ENCODE results near the gene TMCC1. TPM values are rescaled to one million over a fixed set of nuclear protein-coding genes. Genes with fewer than 3 reads are reported as not detected.

Gene TMCC1
- total and polyA plus RNA-seq, 2 experiments from 2014 or later, result 12.3 to 26.9 TPM

GRCh38 chr3:129632556-129632955 is 261.0 kb downstream of the TMCC1 start:
- TF ChIP-seq CTCF (IDR thresholded peaks at IDR 0.05; ENCODE audit: low read depth, low read length), result no peak
- Histone ChIP-seq H3K27ac (no peak overlapping the region), H3K4me3 (no peak overlapping the region), H3K27me3 (no peaks in the 10 kb centered on the region), H3K4me1 (ENCODE audit: low read depth) (peaks cover 4% of the 10 kb centered on the region), H3K36me3 (no peaks in the 10 kb centered on the region), H3K9me3 (ENCODE audit: low read depth) (no peaks in the 10 kb centered on the region)
- no peak for DNase-seq (ENCODE audit: low read depth in 1 of 2, low spot score in 1 of 2)

- no peak for TF ChIP-seq CTCF (IDR thresholded peaks at IDR 0.05; ENCODE audit: low read depth, low read length)
- Histone ChIP-seq H3K36me3 (no peaks in the 10 kb centered on the region), H3K9me3 (ENCODE audit: low read depth) (no peaks in the 10 kb centered on the region), H3K27me3 (no peaks in the 10 kb centered on the region), H3K27ac (no peak overlapping the region), H3K4me1 (ENCODE audit: low read depth) (peaks cover 4% of the 10 kb centered on the region), H3K4me3 (no peak overlapping the region)
- no peak for DNase-seq (ENCODE audit: low read depth in 1 of 2, low spot score in 1 of 2)
Measured at GRCh38 chr3:129632056-129632455, 261.5 kb downstream of the TMCC1 start.

- no peak overlapping the region for H3K4me3 ChIP-seq
- no peak for DNase-seq (ENCODE audit: low read depth in 1 of 2, low spot score in 1 of 2)
- H3K27me3 ChIP-seq, result no peaks in the 10 kb centered on the region
- TF ChIP-seq CTCF (IDR thresholded peaks at IDR 0.05; ENCODE audit: low read depth, low read length), result no peak
- no peaks in the 10 kb centered on the region for H3K36me3 ChIP-seq
- no peaks in the 10 kb centered on the region for H3K9me3 ChIP-seq (ENCODE audit: low read depth)
- H3K27ac ChIP-seq, result no peak overlapping the region
- peaks cover 8% of the 10 kb centered on the region for H3K4me1 ChIP-seq (ENCODE audit: low read depth)
Measured at GRCh38 chr3:129629011-129629410, 264.5 kb downstream of the TMCC1 start.

- H3K4me1 ChIP-seq (ENCODE audit: low read depth), result peaks cover 8% of the 10 kb centered on the region
- DNase-seq (ENCODE audit: low read depth in 1 of 2, low spot score in 1 of 2), result peak in 1 of 2 donors; percentile 81
- TF ChIP-seq CTCF (IDR thresholded peaks at IDR 0.05; ENCODE audit: low read depth, low read length), result no peak
- no peak overlapping the region for H3K27ac ChIP-seq
- no peaks in the 10 kb centered on the region for H3K9me3 ChIP-seq (ENCODE audit: low read depth)
- H3K27me3 ChIP-seq, result no peaks in the 10 kb centered on the region
- H3K36me3 ChIP-seq, result no peaks in the 10 kb centered on the region
- H3K4me3 ChIP-seq, result peak overlapping the region; percentile 37
Measured at GRCh38 chr3:129628169-129628522, 265.4 kb downstream of the TMCC1 start.

- H3K27me3 ChIP-seq, result no peaks in the 10 kb centered on the region
- H3K4me3 ChIP-seq, result peak overlapping the region; percentile 37
- H3K27ac ChIP-seq, result peak overlapping the region; percentile 57
- DNase-seq (ENCODE audit: low read depth in 1 of 2, low spot score in 1 of 2), result peak; percentile 78 to 92
- no peaks in the 10 kb centered on the region for H3K9me3 ChIP-seq (ENCODE audit: low read depth)
- no peaks in the 10 kb centered on the region for H3K36me3 ChIP-seq
- TF ChIP-seq CTCF (IDR thresholded peaks at IDR 0.05; ENCODE audit: low read depth, low read length), result peak; percentile 77
- peaks cover 8% of the 10 kb centered on the region for H3K4me1 ChIP-seq (ENCODE audit: low read depth)
Measured at GRCh38 chr3:129627350-129628168, 266.0 kb downstream of the TMCC1 start.
